KMS-11 (cell line): ENCODE measurements around the gene LORICRIN.

Source experiments
- H2AFZ ChIP-seq: fragments of 200-600 bp; sonication (generic); 2 replicates; pipeline ENCODE4 v1.6.1; 2016; ENCODE audit warnings: antibody characterized with exemption, mixed run types, low read depth
- H3K27ac ChIP-seq: fragments of 200-600 bp; sonication (generic); 2 replicates; pipeline ENCODE4 v1.6.1; 2016; ENCODE audit warnings: mild to moderate bottlenecking, mixed run types
- H3K27me3 ChIP-seq: fragments of 200-600 bp; sonication (generic); 2 replicates; pipeline ENCODE4 v1.6.1; 2017; ENCODE audit warnings: mild to moderate bottlenecking, low read depth, mixed run types, moderate library complexity; ENCODE audit not compliant: insufficient read depth
- H3K36me3 ChIP-seq: fragments of 200-600 bp; sonication (generic); 2 replicates; pipeline ENCODE4 v1.6.1; 2017; ENCODE audit warnings: mild to moderate bottlenecking, mixed run types; ENCODE audit not compliant: insufficient read depth
- H3K4me1 ChIP-seq: fragments of 200-600 bp; sonication (generic); 2 replicates; pipeline ENCODE4 v1.6.1; 2016; ENCODE audit warnings: mild to moderate bottlenecking, low read depth, mixed run types; ENCODE audit not compliant: poor library complexity, severe bottlenecking
- H3K4me2 ChIP-seq: fragments of 200-600 bp; sonication (generic); 2 replicates; pipeline ENCODE4 v1.7.0; 2016; ENCODE audit warnings: mild to moderate bottlenecking, mixed run types
- H3K4me3 ChIP-seq: fragments of 200-600 bp; sonication (generic); IDR thresholded peaks from 2 replicates; pipeline ENCODE4 v1.6.1; 2017; ENCODE audit warnings: low read depth, low read length, mixed read lengths; ENCODE audit not compliant: insufficient read depth
- H3K79me2 ChIP-seq: fragments of 200-600 bp; sonication (generic); 2 replicates; pipeline ENCODE4 v1.6.1; 2016; ENCODE audit warnings: low read depth, mixed run types; ENCODE audit not compliant: insufficient read depth
- H3K9ac ChIP-seq: fragments of 200-600 bp; sonication (generic); 2 replicates; pipeline ENCODE4 v1.6.1; 2016; ENCODE audit warnings: mild to moderate bottlenecking, mixed run types
- H4K20me1 ChIP-seq: fragments of 200-600 bp; sonication (generic); 2 replicates; pipeline ENCODE4 v1.6.1; 2016; ENCODE audit warnings: mild to moderate bottlenecking, mixed run types; ENCODE audit not compliant: insufficient read depth
- TF ChIP-seq, protein P1 (sequence below): fragments of 200-600 bp; sonication (generic); conservative IDR thresholded peaks from 2 replicates; pipeline ENCODE4 v1.6.1; 2017; ENCODE audit warnings: low read depth, mild to moderate bottlenecking, antibody characterized with exemption, low read length, moderate library complexity, mixed read lengths

LORICRIN gene

DNA sequence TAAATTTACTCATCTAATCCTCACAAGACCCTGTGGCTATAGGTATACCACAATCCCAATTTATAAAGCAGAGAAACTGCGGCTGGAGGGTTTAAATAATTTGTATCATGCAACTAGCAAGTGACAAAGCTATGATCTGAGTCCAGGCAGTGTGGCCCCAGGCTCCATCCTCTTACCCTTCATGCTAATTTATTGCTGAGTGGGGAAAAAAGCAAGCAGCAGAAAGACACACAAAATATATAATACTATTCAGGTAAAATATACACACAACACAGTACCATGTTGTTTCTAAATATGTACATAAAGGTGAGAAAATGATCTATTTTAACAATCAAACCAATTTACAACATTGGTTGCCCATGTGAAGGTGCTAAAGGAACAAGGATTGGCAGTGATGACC is 17.3 kb upstream of the LORICRIN start:
- Histone ChIP-seq H3K27me3 (no peaks in the 10 kb centered on the region), H2AFZ (no peak overlapping the region), H3K79me2 (no peaks in the 10 kb centered on the region), H3K36me3 (no peaks in the 10 kb centered on the region), H3K4me3 (no peak overlapping the region), H3K4me1 (no peaks in the 10 kb centered on the region), H3K27ac (no peak overlapping the region), H3K9ac (no peak overlapping the region), H4K20me1 (no peaks in the 10 kb centered on the region), H3K4me2 (no peak overlapping the region)
- TF ChIP-seq, protein P1, sequence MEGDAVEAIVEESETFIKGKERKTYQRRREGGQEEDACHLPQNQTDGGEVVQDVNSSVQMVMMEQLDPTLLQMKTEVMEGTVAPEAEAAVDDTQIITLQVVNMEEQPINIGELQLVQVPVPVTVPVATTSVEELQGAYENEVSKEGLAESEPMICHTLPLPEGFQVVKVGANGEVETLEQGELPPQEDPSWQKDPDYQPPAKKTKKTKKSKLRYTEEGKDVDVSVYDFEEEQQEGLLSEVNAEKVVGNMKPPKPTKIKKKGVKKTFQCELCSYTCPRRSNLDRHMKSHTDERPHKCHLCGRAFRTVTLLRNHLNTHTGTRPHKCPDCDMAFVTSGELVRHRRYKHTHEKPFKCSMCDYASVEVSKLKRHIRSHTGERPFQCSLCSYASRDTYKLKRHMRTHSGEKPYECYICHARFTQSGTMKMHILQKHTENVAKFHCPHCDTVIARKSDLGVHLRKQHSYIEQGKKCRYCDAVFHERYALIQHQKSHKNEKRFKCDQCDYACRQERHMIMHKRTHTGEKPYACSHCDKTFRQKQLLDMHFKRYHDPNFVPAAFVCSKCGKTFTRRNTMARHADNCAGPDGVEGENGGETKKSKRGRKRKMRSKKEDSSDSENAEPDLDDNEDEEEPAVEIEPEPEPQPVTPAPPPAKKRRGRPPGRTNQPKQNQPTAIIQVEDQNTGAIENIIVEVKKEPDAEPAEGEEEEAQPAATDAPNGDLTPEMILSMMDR = no peak

DNA sequence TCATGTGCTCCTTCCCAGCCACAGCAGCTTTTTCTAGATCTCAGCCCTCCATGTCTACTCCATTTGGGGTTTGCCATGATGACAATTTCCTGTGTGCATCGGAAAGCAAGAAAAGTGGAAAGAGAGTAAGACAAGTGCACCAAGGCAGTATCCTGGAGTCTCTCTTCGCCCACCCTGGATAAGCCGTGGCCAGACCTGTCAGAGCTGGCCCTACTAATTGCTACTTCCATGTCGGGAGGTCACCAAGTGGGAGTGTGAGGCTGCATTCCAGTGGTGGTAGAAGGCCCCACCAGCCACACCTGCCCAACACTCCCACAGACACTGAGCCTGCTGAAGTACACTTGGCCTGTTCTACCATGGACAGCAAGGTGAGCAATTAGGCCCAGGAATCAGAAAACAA is 14.0 kb upstream of the LORICRIN start:
- Histone ChIP-seq H4K20me1 (no peaks in the 10 kb centered on the region), H3K27me3 (no peaks in the 10 kb centered on the region), H3K36me3 (no peaks in the 10 kb centered on the region)

DNA sequence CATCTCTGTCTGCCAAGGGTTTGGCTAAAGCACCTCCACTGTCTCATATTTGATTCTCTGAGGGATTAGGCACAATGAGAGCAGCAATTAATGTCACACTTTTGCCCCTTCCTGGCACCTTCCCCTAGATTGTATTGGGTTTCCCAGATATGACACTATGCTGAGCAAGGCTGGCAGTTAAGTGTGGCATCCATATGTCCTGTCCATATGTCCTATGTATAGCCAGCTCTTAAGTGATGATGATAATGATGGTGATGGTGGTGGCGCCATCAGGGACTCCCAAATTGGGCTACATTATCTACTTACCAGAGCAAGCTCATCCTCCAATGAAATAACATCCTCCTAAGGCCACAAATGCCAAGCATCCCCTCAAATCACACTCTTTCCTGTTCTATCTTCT is 13.5 kb upstream of the LORICRIN start:
- Histone ChIP-seq H2AFZ (no peak overlapping the region), H3K9ac (no peak overlapping the region), H4K20me1 (no peaks in the 10 kb centered on the region), H3K4me2 (no peak overlapping the region), H3K27me3 (no peaks in the 10 kb centered on the region), H3K4me3 (no peak overlapping the region), H3K4me1 (no peaks in the 10 kb centered on the region), H3K79me2 (no peaks in the 10 kb centered on the region), H3K27ac (no peak overlapping the region), H3K36me3 (no peaks in the 10 kb centered on the region)
- TF ChIP-seq, protein P1 = no peak

More for the DNA sequence above, 14.0 kb upstream of the LORICRIN start:
- Histone ChIP-seq H3K79me2 (no peaks in the 10 kb centered on the region), H3K4me1 (no peaks in the 10 kb centered on the region), H2AFZ (no peak overlapping the region), H3K27ac (no peak overlapping the region), H3K4me2 (no peak overlapping the region), H3K4me3 (no peak overlapping the region), H3K9ac (no peak overlapping the region)
- TF ChIP-seq, protein P1 = no peak

DNA sequence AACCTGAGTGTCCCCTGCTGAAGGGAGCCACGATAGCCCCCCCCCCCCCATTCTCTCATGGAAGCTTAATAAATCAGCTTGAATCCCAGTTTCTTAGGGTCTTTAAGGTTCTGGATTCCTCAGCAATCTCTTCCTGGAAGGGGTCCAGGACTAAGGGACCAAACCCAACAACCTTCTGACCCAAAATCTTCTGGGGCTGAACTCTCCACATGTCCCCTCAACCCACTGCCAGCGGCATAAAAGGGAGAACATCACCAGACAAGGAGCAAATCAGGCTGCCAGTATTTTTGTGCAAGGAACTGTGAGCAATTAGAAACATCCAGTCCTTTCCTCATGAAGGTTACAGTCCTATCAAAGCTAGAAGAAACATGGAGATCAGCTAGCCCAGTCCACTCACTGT is 12.7 kb upstream of the LORICRIN start:
- H3K27ac ChIP-seq = no peak overlapping the region
- H3K4me3 ChIP-seq = no peak overlapping the region
- H3K4me2 ChIP-seq = no peak overlapping the region
- no peaks in the 10 kb centered on the region for H3K79me2 ChIP-seq
- no peak overlapping the region for H3K9ac ChIP-seq
- no peaks in the 10 kb centered on the region for H4K20me1 ChIP-seq
- TF ChIP-seq, protein P1 = no peak
- no peak overlapping the region for H2AFZ ChIP-seq
- H3K4me1 ChIP-seq = no peaks in the 10 kb centered on the region
- H3K36me3 ChIP-seq = no peaks in the 10 kb centered on the region
- H3K27me3 ChIP-seq = no peaks in the 10 kb centered on the region
